GM12878 (cell line): ENCODE data around the gene MFN1. TPM values are rescaled to one million over a fixed set of nuclear protein-coding genes. Genes with fewer than 3 reads are reported as not detected.

ENCODE experiments used
- BRCA1 ChIP-seq: IDR thresholded peaks from 2 replicates; pipeline ENCODE4 v1.6.1; 2011; ENCODE audit warnings: low read depth, low read length, improper control_type of control experiment
- FOXM1 ChIP-seq: IDR thresholded peaks from 2 replicates; pipeline ENCODE4 v1.6.1; 2012; ENCODE audit warnings: low read depth, mild to moderate bottlenecking, inconsistent platforms, low read length, moderate library complexity
- HDAC2 ChIP-seq: fragments of 200-600 bp; sonication (generic); IDR thresholded peaks from 2 replicates; pipeline ENCODE4 v1.6.1; 2017
- JUNB ChIP-seq: IDR thresholded peaks from 2 replicates; pipeline ENCODE4 v1.6.1; 2016; ENCODE audit warnings: antibody characterized with exemption, mild to moderate bottlenecking
- JUND ChIP-seq: IDR thresholded peaks from 2 replicates; pipeline ENCODE4 v1.6.1; 2012; ENCODE audit warnings: low read depth, mild to moderate bottlenecking, low read length, improper control_type of control experiment, moderate library complexity
- MTA2 ChIP-seq: fragments of 450-650 bp; IDR thresholded peaks from 2 replicates; pipeline ENCODE4 v1.6.1; 2016; ENCODE audit warnings: low read depth, mild to moderate bottlenecking, moderate library complexity
- MTA3 ChIP-seq: IDR thresholded peaks from 2 replicates; pipeline ENCODE4 v1.6.1; 2012; ENCODE audit warnings: low read length, inconsistent platforms, borderline replicate concordance
- NR2C1 ChIP-seq: fragments of 450-650 bp; IDR thresholded peaks from 2 replicates; pipeline ENCODE4 v1.6.1; 2017; ENCODE audit warnings: antibody characterized with exemption, mild to moderate bottlenecking, moderate library complexity
- RELA ChIP-seq: fragments of 450-650 bp; IDR thresholded peaks from 2 replicates; pipeline ENCODE4 v1.8.0; 2014; ENCODE audit warnings: borderline replicate concordance; ENCODE audit not compliant: partially characterized antibody
- ZBTB4 ChIP-seq: fragments of 450-650 bp; formaldehyde crosslinking; IDR thresholded peaks from 2 replicates; pipeline ENCODE4 v1.4.0; 2022; ENCODE audit warnings: mild to moderate bottlenecking, moderate library complexity
- polyA plus RNA-seq, 11 experiments: library from polyadenylated mRNA; depleted of rRNA in 4 of 11; unstranded in 6 of 11; stranded (reverse) in 5 of 11; fragments of >200 nt; fragmentation: Nextera tagmentation in 4 of 11; fragmentation: Illumina TruSeq in 1 of 11; extraction: Ambion mirVana in 4 of 11; extraction: Trizol in 1 of 11; gene quantifications; 1 replicate in 1 of 11; 2 replicates in 10 of 11; pipeline versions ENCODE4 v1.2.1 to v1.2.3, GENCODE V29; 2011 to 2016; ENCODE audit warnings: inconsistent platforms in 2 of 11, missing spikeins in 2 of 11, low read depth in 1 of 11
- total RNA-seq, 4 experiments: library from RNA; depleted of rRNA in 3 of 4; stranded (reverse); fragments of >200 nt in 3 of 4; fragmentation: Illumina TruSeq in 1 of 4; extraction: Trizol in 1 of 4; gene quantifications; 2 replicates each; pipeline versions ENCODE4 v1.2.1 to v1.2.3, GENCODE V29; 2013 to 2021
- TF ChIP-seq, protein P1 (sequence below): IDR thresholded peaks from 2 replicates; pipeline ENCODE4 v1.6.1; 2011; ENCODE audit warnings: borderline replicate concordance, low read depth, mild to moderate bottlenecking, moderate library complexity, mixed read lengths, low read length; ENCODE audit not compliant: insufficient read depth; ENCODE audit errors: extremely low read length

MFN1 gene
- total and polyA plus RNA-seq, 10 of the 15 experiments (the other 5 are each of a cell fraction or from before 2014, with no cell fraction given) = 14.4 to 120 (median 39.8) TPM

- TF ChIP-seq ZBTB4 (CRISPR knock-in tag) (no peak), HDAC2 (no peak), MTA2 (peak; percentile 78), FOXM1 (no peak), JUND (no peak), MTA3 (no peak), JUNB (no peak), RELA (no peak), BRCA1 (no peak), NR2C1 (no peak)
- TF ChIP-seq, protein P1, sequence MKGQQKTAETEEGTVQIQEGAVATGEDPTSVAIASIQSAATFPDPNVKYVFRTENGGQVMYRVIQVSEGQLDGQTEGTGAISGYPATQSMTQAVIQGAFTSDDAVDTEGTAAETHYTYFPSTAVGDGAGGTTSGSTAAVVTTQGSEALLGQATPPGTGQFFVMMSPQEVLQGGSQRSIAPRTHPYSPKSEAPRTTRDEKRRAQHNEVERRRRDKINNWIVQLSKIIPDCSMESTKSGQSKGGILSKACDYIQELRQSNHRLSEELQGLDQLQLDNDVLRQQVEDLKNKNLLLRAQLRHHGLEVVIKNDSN = no peak
Observed at GRCh38 chr3:179398574-179399231, 51.2 kb downstream of the MFN1 start (continued).
